Fibroblast of lung (primary cell): ENCODE measurements around the gene DLG2. TPM values are rescaled to one million over a fixed set of nuclear protein-coding genes. Genes with fewer than 3 reads are reported as not detected.
A peak's percentile ranks its signal among the peaks of the same experiment; 100 is the strongest.
"Not testable (repeated sequence)": the region's sequence is repeated elsewhere in the genome, so short reads cannot be mapped to it uniquely, and the experiment has no call there.

Source experiments
- DNase-seq, 2 donors: peaks; one replicate each; pipeline versions ENCODE4 v3.0.0 to v3.0.0-alpha.2; 2010; ENCODE audit warnings: low read depth in 2 of 2
- H2AFZ ChIP-seq: 2 replicates; pipeline ENCODE4 v1.5.1; 2012; ENCODE audit warnings: low read length, control low read depth, inconsistent platforms
- H3K27ac ChIP-seq: 2 replicates; pipeline ENCODE4 v1.5.1; 2011; ENCODE audit warnings: low read length, control low read depth; ENCODE audit not compliant: insufficient read depth
- H3K27me3 ChIP-seq: 2 replicates; pipeline ENCODE4 v1.5.1; 2011; ENCODE audit warnings: mild to moderate bottlenecking, low read length; ENCODE audit not compliant: control insufficient read depth, insufficient read depth
- H3K36me3 ChIP-seq: 2 replicates; pipeline ENCODE4 v1.5.1; 2011; ENCODE audit warnings: low read length; ENCODE audit not compliant: control insufficient read depth, insufficient read depth
- H3K4me1 ChIP-seq: 2 replicates; pipeline ENCODE4 v1.5.1; 2011; ENCODE audit warnings: low read length; ENCODE audit not compliant: control insufficient read depth, insufficient read depth; ENCODE audit errors: extremely low read depth
- H3K4me2 ChIP-seq: 2 replicates; pipeline ENCODE4 v1.5.1; 2011; ENCODE audit warnings: low read length, control low read depth; ENCODE audit not compliant: insufficient read depth; ENCODE audit errors: extremely low read depth
- H3K4me3 ChIP-seq, 4 experiments: fragments of 200-600 bp in 1 of 4; sonication (generic) in 1 of 4; replicated peaks in 1 of 4; 2 replicates each; pipeline ENCODE4 v1.5.1; 2011 to 2016; ENCODE audit warnings: low read length in 4 of 4, low read depth in 3 of 4, mild to moderate bottlenecking in 3 of 4, control low read depth in 2 of 4, inconsistent platforms in 1 of 4, mixed read lengths in 1 of 4; ENCODE audit not compliant: insufficient read depth in 1 of 4; ENCODE audit errors: control extremely low read depth in 1 of 4
- H3K79me2 ChIP-seq: 2 replicates; pipeline ENCODE4 v1.5.1; 2012; ENCODE audit warnings: mild to moderate bottlenecking, low read length, inconsistent platforms; ENCODE audit not compliant: control insufficient read depth, insufficient read depth
- H3K9ac ChIP-seq: 2 replicates; pipeline ENCODE4 v1.5.1; 2011; ENCODE audit warnings: mild to moderate bottlenecking, low read length, control low read depth; ENCODE audit not compliant: insufficient read depth
- H3K9me3 ChIP-seq: 2 replicates; pipeline ENCODE4 v1.5.1; 2012; ENCODE audit warnings: low read depth, low read length; ENCODE audit not compliant: control insufficient read depth, insufficient read depth
- H4K20me1 ChIP-seq: 2 replicates; pipeline ENCODE4 v1.5.1; 2011; ENCODE audit warnings: low read length; ENCODE audit not compliant: control insufficient read depth, insufficient read depth; ENCODE audit errors: extremely low read depth
- CTCF ChIP-seq, 2 donors: IDR thresholded peaks in 1 of 2; conservative IDR thresholded peaks in 1 of 2; 1 replicate in 1 of 2; 2 replicates in 1 of 2; pipeline ENCODE4 v1.5.1; 2011 to 2012; ENCODE audit warnings: low read length in 2 of 2, control low read depth in 1 of 2, inconsistent platforms in 1 of 2, low read depth in 1 of 2, mild to moderate bottlenecking in 1 of 2
- EZH2 ChIP-seq: IDR thresholded peaks from 2 replicates; pipeline ENCODE4 v1.5.1; 2012; ENCODE audit warnings: low read length, control low read depth, mild to moderate bottlenecking; ENCODE audit errors: missing control alignments
- polyA plus RNA-seq, 2 donors: library from polyadenylated mRNA; depleted of rRNA in 1 of 2; stranded (reverse) in 1 of 2; unstranded in 1 of 2; fragments of >200 nt; gene quantifications; 2 replicates each; pipeline ENCODE4 v1.2.1, GENCODE V29; 2011 to 2012; ENCODE audit warnings: missing spikeins in 1 of 2
- total RNA-seq: library from RNA; depleted of rRNA; stranded (reverse); fragments of >200 nt; gene quantifications from 2 replicates; pipeline ENCODE4 v1.2.1, GENCODE V29; 2014

DLG2 gene
- total and polyA plus RNA-seq, 2 donors (not counting 1 experiment from before 2014, with no cell fraction given), result 0.77 to 2.3 TPM

- Histone ChIP-seq H3K4me2 (no peak overlapping the region), H4K20me1 (no peaks in the 10 kb centered on the region), H3K4me1 (no peaks in the 10 kb centered on the region), H3K27ac (no peak overlapping the region), H3K9me3 (no peaks in the 10 kb centered on the region), H3K36me3 (no peaks in the 10 kb centered on the region), H3K9ac (no peak overlapping the region), H3K4me3 (no peak overlapping the region), H3K79me2 (no peaks in the 10 kb centered on the region), H3K27me3 (no peaks in the 10 kb centered on the region), H2AFZ (no peak overlapping the region)
- TF ChIP-seq CTCF (conservative IDR thresholded peaks at IDR 0.05 in 1 of 2, IDR thresholded peaks at IDR 0.05 in 1 of 2; ENCODE audit: low read depth in 1 of 2, low read length in 2 of 2) (no peak), EZH2 (no peak)
- peak in 1 of 2 donors; percentile 56 for DNase-seq
Measured at GRCh38 chr11:85118151-85118550, 509.0 kb downstream of the DLG2 start.

- H3K36me3 ChIP-seq, result no peaks in the 10 kb centered on the region
- H3K4me3 ChIP-seq, result no peak overlapping the region
- no peaks in the 10 kb centered on the region for H3K27me3 ChIP-seq
- TF ChIP-seq CTCF (conservative IDR thresholded peaks at IDR 0.05 in 1 of 2, IDR thresholded peaks at IDR 0.05 in 1 of 2; ENCODE audit: low read depth in 1 of 2, low read length in 2 of 2), result no peak
- no peak for TF ChIP-seq EZH2
- no peaks in the 10 kb centered on the region for H3K4me1 ChIP-seq
- peak in 1 of 2 donors; percentile 13 for DNase-seq
- H3K4me2 ChIP-seq, result no peak overlapping the region
- H2AFZ ChIP-seq, result no peak overlapping the region
- no peaks in the 10 kb centered on the region for H3K9me3 ChIP-seq
- no peaks in the 10 kb centered on the region for H3K79me2 ChIP-seq
- H3K27ac ChIP-seq, result no peak overlapping the region
- H3K9ac ChIP-seq, result no peak overlapping the region
- no peaks in the 10 kb centered on the region for H4K20me1 ChIP-seq
Measured at GRCh38 chr11:85115798-85116197, 511.3 kb downstream of the DLG2 start.

- Histone ChIP-seq H3K27me3 (no peaks in the 10 kb centered on the region), H3K27ac (no peak overlapping the region), H3K79me2 (no peaks in the 10 kb centered on the region), H2AFZ (no peak overlapping the region), H3K9me3 (no peaks in the 10 kb centered on the region), H3K4me3 (no peak overlapping the region), H3K4me2 (no peak overlapping the region), H3K36me3 (no peaks in the 10 kb centered on the region), H4K20me1 (no peaks in the 10 kb centered on the region), H3K9ac (no peak overlapping the region), H3K4me1 (no peaks in the 10 kb centered on the region)
- peak; percentile 18 to 21 for DNase-seq
- TF ChIP-seq CTCF (conservative IDR thresholded peaks at IDR 0.05 in 1 of 2, IDR thresholded peaks at IDR 0.05 in 1 of 2; ENCODE audit: low read depth in 1 of 2, low read length in 2 of 2), result no peak
- TF ChIP-seq EZH2, result no peak
Measured at GRCh38 chr11:85114786-85115185, 512.4 kb downstream of the DLG2 start.

- H2AFZ ChIP-seq, H3K27ac ChIP-seq, H3K36me3 ChIP-seq, DNase-seq, H3K4me3 ChIP-seq, H3K9me3 ChIP-seq, H3K9ac ChIP-seq, H3K27me3 ChIP-seq, H3K79me2 ChIP-seq, H3K4me2 ChIP-seq, H3K4me1 ChIP-seq, H4K20me1 ChIP-seq: not testable (repeated sequence)
Measured at GRCh38 chr11:85110246-85110645, 516.9 kb downstream of the DLG2 start.
